22Rv1 (cell line): ENCODE data around the gene GALNT18.

ENCODE experiments used
- H3K27ac ChIP-seq: fragments of 450-650 bp; 2 replicates; pipeline ENCODE4 v1.5.1; 2017
- CTCF ChIP-seq: fragments of 450-650 bp; IDR thresholded peaks from 2 replicates; pipeline ENCODE4 v1.5.1; 2017; ENCODE audit warnings: mild to moderate bottlenecking
- ZFX ChIP-seq: fragments of 450-650 bp; IDR thresholded peaks from 2 replicates; pipeline ENCODE4 v1.6.1; 2017; ENCODE audit warnings: antibody characterized with exemption, borderline replicate concordance

Gene GALNT18

GRCh38 chr11:11663907-11664306, 42.1 kb upstream of the GALNT18 start:
- no peak overlapping the region for H3K27ac ChIP-seq
- no peak for TF ChIP-seq CTCF
- no peak for TF ChIP-seq ZFX

- TF ChIP-seq CTCF: no peak
- no peak for TF ChIP-seq ZFX
- no peak overlapping the region for H3K27ac ChIP-seq
Measured at GRCh38 chr11:11662578-11662977, 40.8 kb upstream of the GALNT18 start.

GRCh38 chr11:11661326-11662040, 39.7 kb upstream of the GALNT18 start:
- H3K27ac ChIP-seq: no peak overlapping the region
- TF ChIP-seq CTCF: no peak
- TF ChIP-seq ZFX: no peak

GRCh38 chr11:11660363-11660740, 38.5 kb upstream of the GALNT18 start:
- H3K27ac ChIP-seq: no peak overlapping the region
- TF ChIP-seq ZFX (no peak), CTCF (no peak)

GRCh38 chr11:11659567-11660362, 38.0 kb upstream of the GALNT18 start:
- TF ChIP-seq CTCF (peak; percentile 36), ZFX (no peak)
- H3K27ac ChIP-seq: no peak overlapping the region

- H3K27ac ChIP-seq: no peak overlapping the region
- TF ChIP-seq CTCF (no peak), ZFX (no peak)
Measured at GRCh38 chr11:11657218-11657955, 35.6 kb upstream of the GALNT18 start.

GRCh38 chr11:11641581-11641980, 19.8 kb upstream of the GALNT18 start:
- no peak overlapping the region for H3K27ac ChIP-seq
- TF ChIP-seq ZFX: no peak
- no peak for TF ChIP-seq CTCF
